ENCODE data around the gene OTUB2.

The OTUB2 gene

GRCh38 chr14:94075008-94075407 is 48.9 kb downstream of the OTUB2 start:
- peaks cover 99% of the 10 kb centered on the region for H3K79me2 ChIP-seq (ENCODE audit: insufficient read depth, low read length)

DNA sequence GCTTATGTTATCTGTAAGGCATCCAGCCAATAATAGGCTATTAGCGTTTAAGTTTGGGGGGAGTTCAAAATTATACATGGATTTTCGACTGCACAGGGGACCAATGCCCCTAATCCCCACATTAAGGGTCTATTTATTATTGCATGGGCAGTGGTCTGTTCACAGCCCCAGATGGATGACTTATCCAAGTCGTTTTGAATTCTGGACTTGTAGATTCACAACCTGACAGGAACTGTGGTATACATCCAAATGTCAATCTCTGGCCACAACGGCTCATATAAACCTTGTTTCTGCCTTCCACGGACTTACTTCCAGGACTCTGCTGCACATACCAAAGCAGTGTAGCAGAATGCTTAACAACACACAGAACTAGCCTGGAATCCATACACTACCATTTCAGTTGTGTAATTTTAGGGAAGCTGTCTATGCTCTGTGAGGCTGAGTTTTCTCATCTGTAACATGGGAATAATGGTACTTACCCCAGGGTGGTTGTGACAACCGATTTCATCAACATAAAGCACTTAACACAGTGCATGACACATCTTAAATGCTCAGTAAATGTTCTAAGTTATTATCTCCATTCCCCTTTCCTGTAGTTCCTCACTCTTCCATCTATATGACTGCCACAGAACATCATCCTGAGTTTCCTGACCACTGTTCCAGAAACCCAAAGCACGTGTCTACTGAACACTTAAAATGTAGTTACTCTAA is 51.1 kb downstream of the OTUB2 start:
- Histone ChIP-seq H2AFZ (ENCODE audit: low read depth, low read length) (no peak overlapping the region), H3K4me1 (ENCODE audit: insufficient read depth, low read length) (peaks cover 50% of the 10 kb centered on the region), H4K20me1 (ENCODE audit: insufficient read depth, low read length) (peaks cover 39% of the 10 kb centered on the region), H3K27ac (ENCODE audit: low read length) (no peak overlapping the region), H3K27me3 (ENCODE audit: insufficient read depth, low read length, poor library complexity) (no peaks in the 10 kb centered on the region), H3K4me3 (ENCODE audit: low read depth in 1 of 2, low read length in 2 of 2) (peak overlapping the region in 1 of 2 experiments; percentile 69; a peak in 2 of 4 replicates), H3K4me2 (ENCODE audit: insufficient read depth, low read length) (peak overlapping the region; percentile 87), H3K36me3 (ENCODE audit: insufficient read depth, low read length) (peaks cover 51% of the 10 kb centered on the region), H3K9me3 (ENCODE audit: insufficient read depth, low read length, severe bottlenecking) (peaks cover 10% of the 10 kb centered on the region), H3K9ac (ENCODE audit: low read depth, low read length) (no peak overlapping the region), H3K79me2 (ENCODE audit: insufficient read depth, low read length) (peaks cover 99% of the 10 kb centered on the region)
- TF ChIP-seq, protein P1, sequence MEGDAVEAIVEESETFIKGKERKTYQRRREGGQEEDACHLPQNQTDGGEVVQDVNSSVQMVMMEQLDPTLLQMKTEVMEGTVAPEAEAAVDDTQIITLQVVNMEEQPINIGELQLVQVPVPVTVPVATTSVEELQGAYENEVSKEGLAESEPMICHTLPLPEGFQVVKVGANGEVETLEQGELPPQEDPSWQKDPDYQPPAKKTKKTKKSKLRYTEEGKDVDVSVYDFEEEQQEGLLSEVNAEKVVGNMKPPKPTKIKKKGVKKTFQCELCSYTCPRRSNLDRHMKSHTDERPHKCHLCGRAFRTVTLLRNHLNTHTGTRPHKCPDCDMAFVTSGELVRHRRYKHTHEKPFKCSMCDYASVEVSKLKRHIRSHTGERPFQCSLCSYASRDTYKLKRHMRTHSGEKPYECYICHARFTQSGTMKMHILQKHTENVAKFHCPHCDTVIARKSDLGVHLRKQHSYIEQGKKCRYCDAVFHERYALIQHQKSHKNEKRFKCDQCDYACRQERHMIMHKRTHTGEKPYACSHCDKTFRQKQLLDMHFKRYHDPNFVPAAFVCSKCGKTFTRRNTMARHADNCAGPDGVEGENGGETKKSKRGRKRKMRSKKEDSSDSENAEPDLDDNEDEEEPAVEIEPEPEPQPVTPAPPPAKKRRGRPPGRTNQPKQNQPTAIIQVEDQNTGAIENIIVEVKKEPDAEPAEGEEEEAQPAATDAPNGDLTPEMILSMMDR (IDR thresholded peaks at IDR 0.05; ENCODE audit: borderline replicate concordance, extremely low read depth, low read length, poor library complexity, severe bottlenecking): no peak
- no peak for TF ChIP-seq EZH2 (IDR thresholded peaks at IDR 0.05; ENCODE audit: borderline replicate concordance, low read depth, low read length, severe bottlenecking)
- ATAC-seq (ENCODE audit: insufficient read depth, low read depth) (no peak), DNase-seq (no peak)

More at GRCh38 chr14:94075008-94075407, 48.9 kb downstream of the OTUB2 start:
- Histone ChIP-seq H3K9me3 (ENCODE audit: insufficient read depth, low read length, severe bottlenecking) (peaks cover 10% of the 10 kb centered on the region), H3K36me3 (ENCODE audit: insufficient read depth, low read length) (peaks cover 52% of the 10 kb centered on the region), H4K20me1 (ENCODE audit: insufficient read depth, low read length) (peaks cover 38% of the 10 kb centered on the region), H2AFZ (ENCODE audit: low read depth, low read length) (no peak overlapping the region), H3K4me1 (ENCODE audit: insufficient read depth, low read length) (peaks cover 41% of the 10 kb centered on the region), H3K4me2 (ENCODE audit: insufficient read depth, low read length) (peak overlapping the region; percentile 87; the same call in 1 of the 2 replicates), H3K9ac (ENCODE audit: low read depth, low read length) (no peak overlapping the region), H3K4me3 (ENCODE audit: low read depth in 1 of 2, low read length in 2 of 2) (no peak overlapping the region), H3K27me3 (ENCODE audit: insufficient read depth, low read length, poor library complexity) (no peaks in the 10 kb centered on the region), H3K27ac (ENCODE audit: low read length) (no peak overlapping the region)
- ATAC-seq (ENCODE audit: insufficient read depth, low read depth) (no peak), DNase-seq (no peak)
- TF ChIP-seq, protein P1 (IDR thresholded peaks at IDR 0.05; ENCODE audit: borderline replicate concordance, extremely low read depth, low read length, poor library complexity, severe bottlenecking): no peak

DNA sequence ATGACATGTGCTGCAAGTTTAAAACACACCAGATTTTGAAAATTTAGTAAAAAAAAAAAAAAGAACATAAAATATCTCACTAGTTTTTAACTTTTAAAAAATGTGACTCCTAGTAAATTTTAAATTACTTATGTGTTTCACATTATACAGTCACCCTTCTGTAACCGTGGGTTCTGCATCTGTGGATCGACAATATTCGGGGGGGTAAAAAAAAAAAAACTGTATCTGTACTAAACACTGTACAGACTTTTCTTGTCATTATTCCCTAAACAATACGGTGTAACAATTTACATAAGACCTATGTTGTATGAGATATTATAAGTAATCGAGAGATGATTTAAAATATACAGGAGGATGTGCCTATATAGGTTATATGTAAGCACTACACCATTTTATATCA is 51.7 kb downstream of the OTUB2 start:
- no peak overlapping the region; the same call in 1 of the 2 replicates for H3K9ac ChIP-seq (ENCODE audit: low read depth, low read length)
- H3K36me3 ChIP-seq (ENCODE audit: insufficient read depth, low read length): peaks cover 46% of the 10 kb centered on the region
- peaks cover 56% of the 10 kb centered on the region for H3K4me1 ChIP-seq (ENCODE audit: insufficient read depth, low read length)
- H4K20me1 ChIP-seq (ENCODE audit: insufficient read depth, low read length): peaks cover 35% of the 10 kb centered on the region
- H2AFZ ChIP-seq (ENCODE audit: low read depth, low read length): no peak overlapping the region
- H3K27me3 ChIP-seq (ENCODE audit: insufficient read depth, low read length, poor library complexity): no peaks in the 10 kb centered on the region
- no peak for TF ChIP-seq EZH2 (IDR thresholded peaks at IDR 0.05; ENCODE audit: borderline replicate concordance, low read depth, low read length, severe bottlenecking)
- TF ChIP-seq, protein P1 (IDR thresholded peaks at IDR 0.05; ENCODE audit: borderline replicate concordance, extremely low read depth, low read length, poor library complexity, severe bottlenecking): no peak
- ATAC-seq (ENCODE audit: insufficient read depth, low read depth) (no peak), DNase-seq (no peak)
- H3K9me3 ChIP-seq (ENCODE audit: insufficient read depth, low read length, severe bottlenecking): peaks cover 10% of the 10 kb centered on the region
- H3K79me2 ChIP-seq (ENCODE audit: insufficient read depth, low read length): peaks cover 98% of the 10 kb centered on the region
- H3K4me2 ChIP-seq (ENCODE audit: insufficient read depth, low read length): peak overlapping the region; percentile 87
- H3K27ac ChIP-seq (ENCODE audit: low read length): no peak overlapping the region
- peak overlapping the region in 1 of 2 experiments; percentile 69; a peak in 2 of 4 replicates for H3K4me3 ChIP-seq (ENCODE audit: low read depth in 1 of 2, low read length in 2 of 2)

Data from DND-41 (cell line).